B cell (primary cell): ENCODE data around the gene YBEY.

ENCODE experiments used
- EZH2 ChIP-seq: IDR thresholded peaks from 2 replicates; pipeline ENCODE4 v1.6.1; 2012; ENCODE audit warnings: borderline replicate concordance, low read depth, mild to moderate bottlenecking, moderate library complexity, low read length; ENCODE audit not compliant: insufficient read depth, poor library complexity, severe bottlenecking
- TF ChIP-seq, protein P1 (sequence below): fragments of 200-600 bp; IDR thresholded peaks from one replicate; pipeline ENCODE4 v1.8.0; 2022; ENCODE audit warnings: antibody characterized with exemption, mild to moderate bottlenecking

DNA sequence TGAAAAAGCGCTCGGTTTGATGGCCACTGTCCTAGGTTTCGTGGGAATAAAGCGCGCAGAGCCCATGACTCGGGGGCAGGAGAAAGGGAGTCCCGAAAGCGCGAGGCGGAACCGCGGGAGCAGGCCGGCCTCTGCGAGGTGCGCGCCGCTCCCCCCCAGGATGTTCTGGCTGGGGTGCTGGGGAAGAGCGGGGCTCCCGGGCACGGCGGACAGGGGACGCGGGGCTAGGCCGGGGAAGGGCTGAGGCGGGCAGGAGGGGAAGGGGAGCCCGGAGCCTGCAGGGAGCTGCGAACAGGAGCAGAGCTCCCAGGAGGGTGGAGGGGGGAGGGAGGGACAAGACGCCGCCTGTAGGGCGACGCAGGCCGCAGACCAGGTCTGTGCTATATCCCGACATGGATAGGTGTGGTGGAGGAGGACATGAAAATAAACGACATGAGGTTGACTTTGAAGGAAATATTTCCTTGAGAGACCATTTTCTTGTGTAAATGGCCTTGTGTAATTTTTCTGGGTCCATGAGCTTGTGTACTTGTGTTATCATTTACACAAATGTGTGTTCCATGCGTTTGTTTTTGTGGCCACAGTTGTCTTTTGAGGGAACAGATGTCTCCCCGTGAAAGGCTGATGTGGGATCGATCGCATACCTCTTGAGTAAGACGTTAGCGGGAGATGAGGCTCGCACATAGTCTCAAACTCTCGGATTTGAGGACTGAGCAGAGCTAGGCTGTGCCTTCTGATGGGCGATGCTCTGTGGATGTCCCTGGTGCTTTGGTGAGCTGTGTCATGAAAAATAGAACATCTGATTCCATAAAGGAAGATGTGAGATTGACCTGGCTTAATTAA lies 39.2 kb downstream of the YBEY start:
- TF ChIP-seq, protein P1, sequence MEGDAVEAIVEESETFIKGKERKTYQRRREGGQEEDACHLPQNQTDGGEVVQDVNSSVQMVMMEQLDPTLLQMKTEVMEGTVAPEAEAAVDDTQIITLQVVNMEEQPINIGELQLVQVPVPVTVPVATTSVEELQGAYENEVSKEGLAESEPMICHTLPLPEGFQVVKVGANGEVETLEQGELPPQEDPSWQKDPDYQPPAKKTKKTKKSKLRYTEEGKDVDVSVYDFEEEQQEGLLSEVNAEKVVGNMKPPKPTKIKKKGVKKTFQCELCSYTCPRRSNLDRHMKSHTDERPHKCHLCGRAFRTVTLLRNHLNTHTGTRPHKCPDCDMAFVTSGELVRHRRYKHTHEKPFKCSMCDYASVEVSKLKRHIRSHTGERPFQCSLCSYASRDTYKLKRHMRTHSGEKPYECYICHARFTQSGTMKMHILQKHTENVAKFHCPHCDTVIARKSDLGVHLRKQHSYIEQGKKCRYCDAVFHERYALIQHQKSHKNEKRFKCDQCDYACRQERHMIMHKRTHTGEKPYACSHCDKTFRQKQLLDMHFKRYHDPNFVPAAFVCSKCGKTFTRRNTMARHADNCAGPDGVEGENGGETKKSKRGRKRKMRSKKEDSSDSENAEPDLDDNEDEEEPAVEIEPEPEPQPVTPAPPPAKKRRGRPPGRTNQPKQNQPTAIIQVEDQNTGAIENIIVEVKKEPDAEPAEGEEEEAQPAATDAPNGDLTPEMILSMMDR: peak; percentile 21
- TF ChIP-seq EZH2: no peak
